CD4-positive, alpha-beta T cell treated with Interferon alpha-2 for 1 hour (primary cell): ENCODE results near the gene ZMIZ1.

Experiments
- DNase-seq, 2 donors: peaks; one replicate each; pipeline ENCODE4 v3.0.0-alpha.2; 2020 to 2022

ZMIZ1 gene

DNA sequence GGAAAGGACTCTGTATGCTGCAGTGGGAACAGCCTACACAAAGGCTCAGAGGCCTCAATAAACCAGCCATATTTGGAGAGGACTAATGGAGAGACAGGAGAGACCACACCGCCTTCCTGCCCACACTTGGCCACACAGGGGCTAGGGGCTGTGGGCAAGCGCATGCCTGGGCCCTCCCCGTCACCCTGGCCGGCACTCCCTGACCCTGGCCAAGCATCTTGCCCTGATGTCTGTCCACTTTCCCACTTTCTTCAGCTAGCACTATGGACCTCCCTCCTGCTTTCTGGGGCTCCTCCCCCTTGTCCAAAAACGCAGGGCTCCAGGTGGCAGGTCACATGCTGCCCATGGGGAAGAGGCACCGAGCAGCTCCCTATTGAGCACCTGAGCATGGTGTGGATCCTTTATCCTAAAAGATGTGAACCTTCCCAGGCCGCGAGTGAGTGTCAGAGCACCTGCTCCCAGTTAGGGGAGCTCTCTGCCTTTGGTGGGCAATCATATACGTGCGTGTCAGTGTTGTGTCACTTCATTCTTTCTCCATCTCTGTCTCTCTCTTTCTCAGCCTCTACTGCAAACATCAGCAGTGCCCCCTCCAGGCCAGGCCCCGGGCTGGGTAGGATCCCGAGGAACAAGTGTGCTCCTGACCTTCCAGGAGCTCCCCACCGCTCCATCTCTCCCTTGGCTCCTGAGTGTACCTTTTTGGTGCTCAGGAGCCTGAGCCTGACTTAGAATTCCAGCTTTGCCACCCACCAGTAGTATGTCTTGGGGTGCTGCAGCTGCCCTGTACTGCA is 74.0 kb downstream of the ZMIZ1 start:
- no peak for DNase-seq

DNA sequence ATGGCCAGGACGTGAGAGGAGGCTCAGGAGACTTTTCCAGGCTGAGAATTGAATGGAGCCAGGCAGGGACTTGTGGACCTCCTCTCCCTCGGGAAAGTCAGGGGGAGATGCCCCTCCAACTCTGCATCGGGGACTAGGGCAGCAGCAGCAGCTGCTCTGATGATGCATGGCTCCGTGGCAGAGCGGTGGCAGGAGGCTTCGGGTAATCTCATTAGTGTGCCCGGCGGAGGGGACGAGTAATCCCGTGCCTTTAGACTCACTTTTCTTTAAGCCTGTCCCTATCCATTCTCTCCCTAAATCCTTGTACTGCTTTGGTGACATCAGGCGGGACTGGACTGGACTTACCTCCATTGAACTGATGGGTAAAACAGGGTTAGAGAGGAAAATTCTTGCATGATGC is 75.1 kb downstream of the ZMIZ1 start:
- DNase-seq, result no peak

GRCh38 chr10:79144351-79145173 is 75.8 kb downstream of the ZMIZ1 start:
- DNase-seq, result no peak

DNA sequence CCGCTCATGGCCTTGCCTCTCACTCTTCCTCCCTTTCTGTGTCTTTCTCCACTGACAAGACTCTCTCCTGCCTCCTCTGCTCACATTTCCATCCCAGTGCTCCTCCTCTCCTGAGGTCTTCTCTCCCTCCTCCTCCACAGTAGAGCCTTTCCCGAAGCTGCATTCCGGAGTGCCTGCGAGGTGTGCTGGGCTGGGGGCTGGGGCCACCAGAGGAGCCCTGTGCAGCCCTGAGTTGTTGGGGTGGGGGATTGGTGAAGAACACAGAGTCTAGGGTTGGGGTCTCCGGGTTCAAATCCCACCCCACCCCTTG is 76.4 kb downstream of the ZMIZ1 start:
- no peak for DNase-seq

- DNase-seq, result no peak
Observed at GRCh38 chr10:79145517-79146470, 77.0 kb downstream of the ZMIZ1 start.

GRCh38 chr10:79146611-79147130 is 77.9 kb downstream of the ZMIZ1 start:
- DNase-seq, result peak in 1 of 2 donors; percentile 18

DNA sequence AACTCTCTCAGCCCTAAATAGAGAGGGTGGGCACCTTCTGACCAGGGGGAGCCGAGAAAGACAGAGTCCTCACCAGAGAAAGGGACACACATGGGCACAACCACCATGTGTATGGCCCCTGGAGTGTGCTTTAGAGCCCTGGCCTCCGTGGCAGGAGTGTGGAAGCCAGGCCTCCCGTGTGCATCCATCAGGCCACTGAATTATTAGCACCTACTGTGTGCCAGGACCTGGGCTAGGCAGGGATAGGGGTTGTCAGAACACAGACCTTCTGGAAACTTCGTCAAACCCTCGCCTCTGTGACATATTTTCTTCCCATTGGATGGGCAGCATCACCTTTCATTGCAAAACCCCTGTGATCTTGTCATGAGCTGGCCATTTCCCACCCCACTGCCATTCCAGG is 78.5 kb downstream of the ZMIZ1 start:
- DNase-seq, result no peak

GRCh38 chr10:79147796-79148451 is 79.2 kb downstream of the ZMIZ1 start:
- DNase-seq, result no peak

- DNase-seq, result peak in 1 of 2 donors; percentile 38
Observed at GRCh38 chr10:79148452-79149344, 79.9 kb downstream of the ZMIZ1 start.

DNA sequence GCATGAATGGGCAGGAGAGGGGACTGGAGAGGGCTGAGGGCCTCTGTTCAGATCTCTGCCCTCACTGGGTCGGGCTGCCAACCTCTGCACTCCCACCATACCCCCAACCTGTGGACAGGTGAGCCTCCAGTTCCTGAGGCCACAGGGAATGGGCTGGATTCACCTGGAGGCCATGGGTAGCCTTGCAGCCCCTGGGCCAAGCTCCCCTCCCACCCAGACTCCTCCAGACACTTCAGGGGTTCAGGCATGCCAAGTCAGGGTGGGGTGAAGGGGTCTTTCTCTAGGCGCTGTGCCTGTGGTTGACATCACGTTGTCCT is 80.5 kb downstream of the ZMIZ1 start:
- no peak for DNase-seq

GRCh38 chr10:79149662-79150443 is 81.1 kb downstream of the ZMIZ1 start:
- DNase-seq, result peak; percentile 49 to 52

GRCh38 chr10:79150444-79150754 is 81.6 kb downstream of the ZMIZ1 start:
- no peak for DNase-seq

DNA sequence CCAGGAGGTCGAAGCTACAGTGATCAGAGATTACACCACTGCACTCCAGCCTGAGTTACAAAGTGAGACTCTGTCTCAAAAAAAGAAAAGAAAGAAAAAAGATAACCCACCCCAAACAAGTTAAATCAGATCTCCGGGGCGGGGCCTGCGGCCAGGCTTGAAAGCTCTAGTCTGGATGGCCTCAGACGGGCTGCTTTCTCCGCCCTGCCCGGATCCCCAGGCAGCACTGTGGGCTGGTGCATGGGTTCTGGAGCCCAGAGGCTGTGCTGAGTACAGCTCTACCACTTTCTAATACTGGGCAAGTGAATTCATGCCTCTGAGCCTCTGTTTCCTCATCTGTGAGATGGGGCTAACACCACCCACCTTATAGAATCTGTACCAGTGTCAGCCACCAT is 83.7 kb downstream of the ZMIZ1 start:
- DNase-seq, result no peak

GRCh38 chr10:79153745-79154144 is 85.0 kb downstream of the ZMIZ1 start:
- no peak for DNase-seq

DNA sequence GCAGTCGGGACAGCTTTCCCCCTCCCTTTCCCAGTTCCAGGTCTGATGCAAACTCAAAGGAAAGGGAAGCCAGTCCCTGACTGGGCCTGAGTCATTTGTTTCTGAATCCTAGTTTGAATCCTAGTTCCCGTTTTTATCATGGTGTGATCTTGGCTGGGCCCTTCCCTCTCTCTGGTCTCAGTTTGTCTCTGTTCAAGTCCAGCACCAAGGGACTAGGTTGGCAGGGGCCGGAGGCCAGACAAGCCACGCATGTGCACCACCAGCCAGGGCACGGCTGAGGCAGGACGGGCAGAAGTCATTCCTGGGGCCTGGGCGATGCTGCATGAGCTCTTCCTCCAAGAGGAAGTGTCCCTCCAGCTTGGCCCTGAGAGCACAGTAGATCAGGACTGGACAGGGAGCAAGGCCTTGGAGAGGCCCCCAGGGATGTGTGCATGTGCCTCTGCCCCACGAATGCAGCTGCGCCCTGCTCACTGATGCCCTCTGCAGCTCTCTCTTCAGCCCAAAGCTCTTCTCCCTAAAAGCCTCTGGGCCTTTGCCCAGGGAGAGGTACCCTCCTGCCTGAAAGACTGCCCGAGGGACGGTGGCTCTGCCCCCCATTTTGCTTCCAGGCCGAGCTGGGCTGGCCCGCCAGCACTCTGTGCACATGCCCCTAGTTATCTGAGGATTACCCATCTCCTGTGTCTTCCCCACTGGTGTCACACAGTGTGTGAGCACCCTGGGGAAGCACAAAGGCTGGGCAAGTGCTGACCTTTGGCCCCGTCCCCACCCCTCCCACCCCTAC is 86.7 kb downstream of the ZMIZ1 start:
- no peak for DNase-seq

DNA sequence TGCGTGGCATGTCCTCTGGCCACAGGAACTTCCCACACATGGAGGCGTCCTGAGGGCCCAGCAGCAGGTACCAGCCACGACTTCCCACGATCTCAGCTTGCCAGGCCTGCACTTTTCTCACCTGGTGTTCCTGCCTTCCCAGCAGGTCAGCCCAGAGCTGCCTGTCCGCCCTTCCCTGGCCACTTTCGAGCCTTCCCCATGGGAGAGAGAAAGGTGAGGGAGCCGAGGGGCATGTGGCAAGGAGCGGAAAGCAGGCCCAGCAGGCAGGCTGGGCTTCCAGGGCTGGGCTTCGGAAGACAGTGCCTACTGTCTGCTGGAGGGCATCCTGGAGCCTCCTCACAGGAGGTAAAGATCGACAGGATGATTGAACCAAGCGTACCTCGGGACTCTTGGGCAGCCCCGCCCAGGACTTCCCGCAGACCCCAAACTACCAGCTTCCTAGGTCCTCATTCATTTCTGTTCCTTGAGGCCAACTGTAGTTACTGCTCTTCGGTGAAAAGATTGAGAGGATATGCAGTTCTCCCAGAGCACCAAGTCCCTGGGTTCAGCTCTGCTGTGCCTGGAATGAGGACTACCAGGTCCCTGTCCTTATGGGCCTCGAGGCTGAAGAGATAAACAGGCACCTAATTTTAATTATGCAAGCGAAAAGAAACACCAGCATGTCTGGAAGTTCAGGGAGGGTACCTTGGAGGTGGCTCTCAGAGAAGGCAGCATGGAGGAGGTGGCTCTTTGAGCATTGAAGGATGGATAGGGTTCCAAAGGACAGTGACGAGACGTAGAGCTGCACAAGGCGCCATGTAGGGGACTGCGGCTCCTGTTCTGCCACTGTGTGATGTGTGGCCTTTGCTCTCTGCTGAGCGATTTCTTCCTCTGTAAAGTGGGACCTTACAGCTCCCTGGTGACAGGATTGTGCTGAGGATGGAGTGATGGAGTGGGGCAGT is 87.8 kb downstream of the ZMIZ1 start:
- no peak for DNase-seq

DNA sequence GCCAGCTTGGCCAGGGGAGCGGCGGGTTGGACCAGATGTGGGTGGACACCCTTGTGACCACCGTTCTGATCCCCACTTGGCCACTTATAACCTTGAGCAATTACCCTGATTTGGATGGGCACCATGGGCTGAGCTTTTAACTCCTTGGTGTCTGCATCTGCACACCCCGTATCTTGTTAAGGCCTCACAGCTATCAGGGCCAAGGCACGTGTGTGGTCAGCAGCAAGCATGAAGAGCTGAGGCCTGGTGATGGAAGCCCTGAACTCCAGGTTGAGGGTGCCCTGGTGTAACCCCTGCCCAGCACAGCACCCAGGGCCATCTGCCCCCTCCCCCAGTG is 89.2 kb downstream of the ZMIZ1 start:
- no peak for DNase-seq

DNA sequence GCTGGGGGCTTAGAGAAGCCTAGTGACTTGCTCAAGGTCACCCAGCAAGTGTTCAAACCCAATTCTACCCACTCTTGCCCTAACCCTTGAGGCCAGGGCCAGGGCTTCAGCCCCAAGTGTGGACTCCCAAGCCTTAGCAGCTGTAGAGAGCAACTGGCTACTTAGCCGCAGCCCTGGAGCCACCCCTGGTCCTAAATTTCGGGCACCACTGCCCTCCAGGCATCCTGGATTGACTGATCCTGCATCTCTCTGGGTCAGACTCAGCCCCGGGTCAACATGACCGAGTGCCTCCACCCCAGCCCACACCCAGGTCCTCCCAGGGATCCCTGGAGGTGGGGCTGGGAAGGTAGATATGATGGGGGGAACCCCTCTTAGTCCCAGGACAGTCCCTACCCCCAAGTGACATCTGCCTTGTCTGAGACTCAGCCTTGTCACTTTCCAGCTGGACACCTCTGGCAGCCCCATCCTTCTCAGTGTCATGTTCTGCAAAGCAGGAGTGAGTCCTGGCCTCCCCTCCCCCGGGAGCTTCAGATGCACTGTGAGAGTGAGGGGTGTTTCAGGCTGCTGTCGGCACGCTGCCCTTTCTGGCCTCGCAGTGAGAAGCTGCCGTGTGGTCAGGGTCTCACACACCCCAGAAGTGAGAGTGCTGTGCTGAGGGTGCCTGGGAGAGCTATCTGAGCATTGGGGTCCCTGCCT is 89.8 kb downstream of the ZMIZ1 start:
- no peak for DNase-seq
